ENCODE results near the gene GLI2.

GLI2 gene

GRCh38 chr2:120770641-120771040 is 35.0 kb downstream of the GLI2 start:
- DNase-seq (ENCODE audit: low read depth, low spot score) = no peak

GRCh38 chr2:120771111-120771780 is 35.6 kb downstream of the GLI2 start:
- DNase-seq (ENCODE audit: low read depth, low spot score) = peak; percentile 91

- DNase-seq (ENCODE audit: low read depth, low spot score) = no peak
Measured at GRCh38 chr2:120771781-120772208, 36.1 kb downstream of the GLI2 start.

GRCh38 chr2:120772261-120772660 is 36.6 kb downstream of the GLI2 start:
- no peak for DNase-seq (ENCODE audit: low read depth, low spot score)

GRCh38 chr2:120773186-120773800 is 37.6 kb downstream of the GLI2 start:
- no peak for DNase-seq (ENCODE audit: low read depth, low spot score)

GRCh38 chr2:120774557-120775160 is 39.0 kb downstream of the GLI2 start:
- DNase-seq (ENCODE audit: low read depth, low spot score) = no peak

- no peak for DNase-seq (ENCODE audit: low read depth, low spot score)
Measured at GRCh38 chr2:120775194-120775593, 39.5 kb downstream of the GLI2 start.

- DNase-seq (ENCODE audit: low read depth, low spot score) = no peak
Measured at GRCh38 chr2:120775801-120776589, 40.3 kb downstream of the GLI2 start.

GRCh38 chr2:120776649-120777048 is 41.0 kb downstream of the GLI2 start:
- no peak for DNase-seq (ENCODE audit: low read depth, low spot score)

GRCh38 chr2:120777170-120777751 is 41.6 kb downstream of the GLI2 start:
- DNase-seq (ENCODE audit: low read depth, low spot score) = no peak

- no peak for DNase-seq (ENCODE audit: low read depth, low spot score)
Measured at GRCh38 chr2:120777787-120778186, 42.1 kb downstream of the GLI2 start.

- no peak for DNase-seq (ENCODE audit: low read depth, low spot score)
Measured at GRCh38 chr2:120778244-120778643, 42.6 kb downstream of the GLI2 start.

- DNase-seq (ENCODE audit: low read depth, low spot score) = peak; percentile 93
Measured at GRCh38 chr2:120779781-120780283, 44.2 kb downstream of the GLI2 start.

GRCh38 chr2:120780402-120780801 is 44.7 kb downstream of the GLI2 start:
- no peak for DNase-seq (ENCODE audit: low read depth, low spot score)

GRCh38 chr2:120783371-120783791 is 47.7 kb downstream of the GLI2 start:
- DNase-seq (ENCODE audit: low read depth, low spot score) = peak; percentile 60

GRCh38 chr2:120783969-120784372 is 48.3 kb downstream of the GLI2 start:
- DNase-seq (ENCODE audit: low read depth, low spot score) = no peak

Measured in astrocyte of the hippocampus (primary cell).